ENCODE results near the gene BAZ1B. TPM values are rescaled to one million over a fixed set of nuclear protein-coding genes. Genes with fewer than 3 reads are reported as not detected.
A peak's percentile ranks its signal among the peaks of the same experiment; 100 is the strongest.
"Not testable (repeated sequence)": the region's sequence is repeated elsewhere in the genome, so short reads cannot be mapped to it uniquely, and the experiment has no call there.

Gene BAZ1B
- total and polyA plus RNA-seq, 8 donors = 8.9 to 210 (median 46.5) TPM

- peak overlapping the region; percentile 99 to 100 (median 99) for H3K27ac ChIP-seq
- H3K9me3 ChIP-seq = no peaks in the 10 kb centered on the region
- peaks cover 10 to 37% (median 29%) of the 10 kb centered on the region in 4 donors for H3K36me3 ChIP-seq
- peak in 1 of 3 donors; percentile 76 for TF ChIP-seq POLR2AphosphoS5 (IDR thresholded peaks at IDR 0.05)
- TF ChIP-seq EP300 (IDR thresholded peaks at IDR 0.05) = no peak
- TF ChIP-seq CTCF (IDR thresholded peaks at IDR 0.05) = no peak
- 8 to 16% (median 13%) methylated on average over 21 to 28 of the region's 28 CpGs for WGBS, 5 donors
- DNase-seq = no peak
- no peaks in the 10 kb centered on the region for H3K27me3 ChIP-seq
- intact Hi-C loops (cut with DNase I; ENCODE audit: low total_unique reads) = no loop called here
- H3K4me3 ChIP-seq = peak overlapping the region; percentile 81 to 93 (median 84)
- peaks cover 17 to 52% (median 35%) of the 10 kb centered on the region in 4 donors for H3K4me1 ChIP-seq
These were observed 34.4 kb upstream of the BAZ1B start for GRCh38 chr7:73556208-73557107.

GRCh38 chr7:73555411-73555982 lies 33.4 kb upstream of the BAZ1B start:
- TF ChIP-seq CTCF (IDR thresholded peaks at IDR 0.05) (no peak), EP300 (IDR thresholded peaks at IDR 0.05) (no peak), POLR2AphosphoS5 (IDR thresholded peaks at IDR 0.05) (no peak), POLR2A (IDR thresholded peaks at IDR 0.05) (no peak)
- intact Hi-C loops (cut with DNase I; ENCODE audit: low total_unique reads) = no loop called here
- H3K4me3 ChIP-seq = peak overlapping the region; percentile 81 to 93 (median 84)
- DNase-seq = no peak
- no peaks in the 10 kb centered on the region for H3K27me3 ChIP-seq
- H3K27ac ChIP-seq = peak overlapping the region in 4 of 5 donors; percentile 99 to 100 (median 100)
- WGBS, 5 donors = 49 to 59% (median 51%) methylated on average over 6 of the region's 6 CpGs
- peaks cover 16 to 47% (median 38%) of the 10 kb centered on the region in 4 donors for H3K36me3 ChIP-seq
- H3K4me1 ChIP-seq = peaks cover 17 to 52% (median 35%) of the 10 kb centered on the region in 4 donors
- no peaks in the 10 kb centered on the region for H3K9me3 ChIP-seq

- WGBS, 5 donors = 83 to 88% (median 85%) methylated on average over 5 of the region's 5 CpGs
- H3K9me3 ChIP-seq = not testable (repeated sequence)
These were observed 28.0 kb upstream of the BAZ1B start for GRCh38 chr7:73550093-73550492.

GRCh38 chr7:73549176-73549575 lies 27.1 kb upstream of the BAZ1B start:
- no peak overlapping the region for H3K27ac ChIP-seq
- WGBS, 5 donors = 79 to 92% (median 81%) methylated on average over 4 of the region's 4 CpGs
- intact Hi-C loops (cut with DNase I; ENCODE audit: low total_unique reads) = no loop called here
- H3K27me3 ChIP-seq = no peaks in the 10 kb centered on the region
- DNase-seq = no peak
- TF ChIP-seq POLR2A (IDR thresholded peaks at IDR 0.05) = no peak
- no peak for TF ChIP-seq CTCF (IDR thresholded peaks at IDR 0.05)
- no peak for TF ChIP-seq EP300 (IDR thresholded peaks at IDR 0.05)
- TF ChIP-seq POLR2AphosphoS5 (IDR thresholded peaks at IDR 0.05) = no peak
- H3K36me3 ChIP-seq = peaks cover 28 to 96% (median 84%) of the 10 kb centered on the region in 4 donors
- H3K4me1 ChIP-seq = peaks cover 0 to 48% (median 17%) of the 10 kb centered on the region in 4 donors
- H3K4me3 ChIP-seq = no peak overlapping the region
- H3K9me3 ChIP-seq = no peaks in the 10 kb centered on the region

More at GRCh38 chr7:73550093-73550492, 28.0 kb upstream of the BAZ1B start:
- H3K27ac ChIP-seq; intact Hi-C loops (cut with DNase I; ENCODE audit: low total_unique reads); H3K4me3 ChIP-seq; DNase-seq; H3K27me3 ChIP-seq: not testable (repeated sequence)
- peaks cover 3 to 57% (median 24%) of the 10 kb centered on the region in 4 donors for H3K4me1 ChIP-seq
- peaks cover 25 to 98% (median 85%) of the 10 kb centered on the region in 4 donors for H3K36me3 ChIP-seq

All from stomach (tissue), 9 donors.